MM.1S (cell line): ENCODE results near the gene SORBS2.

Experiments
- DNase-seq: peaks from one replicate; pipeline ENCODE4 v3.0.0-alpha.2; 2015
- H2AFZ ChIP-seq: fragments of 300-600 bp; sonication (generic); 2 replicates; pipeline ENCODE4 v1.6.0; 2016; ENCODE audit warnings: antibody characterized with exemption, low read length
- H3F3A ChIP-seq: fragments of 300-600 bp; sonication (generic); 2 replicates; pipeline ENCODE4 v1.6.1; 2016; ENCODE audit warnings: mild to moderate bottlenecking, antibody characterized with exemption, low read length, moderate library complexity, mixed read lengths; ENCODE audit not compliant: insufficient read depth
- H3K27ac ChIP-seq: fragments of 300-600 bp; sonication (generic); 2 replicates; pipeline ENCODE4 v1.5.1; 2016; ENCODE audit warnings: mild to moderate bottlenecking, low read length
- H3K27me3 ChIP-seq: fragments of 300-600 bp; sonication (generic); replicated peaks from 2 replicates; pipeline ENCODE4 v1.6.0; 2016; ENCODE audit warnings: low read length; ENCODE audit not compliant: insufficient read depth
- H3K36me3 ChIP-seq: fragments of 300-600 bp; sonication (generic); replicated peaks from 2 replicates; pipeline ENCODE4 v1.6.1; 2016; ENCODE audit warnings: mild to moderate bottlenecking, low read length, mixed read lengths; ENCODE audit not compliant: insufficient read depth
- H3K4me1 ChIP-seq: fragments of 300-600 bp; sonication (generic); 2 replicates; pipeline ENCODE4 v1.6.1; 2016; ENCODE audit warnings: low read length, mixed read lengths
- H3K4me2 ChIP-seq: fragments of 300-600 bp; sonication (generic); 2 replicates; pipeline ENCODE4 v1.6.0; 2016; ENCODE audit warnings: low read depth, low read length
- H3K4me3 ChIP-seq: fragments of 300-600 bp; sonication (generic); 2 replicates; pipeline ENCODE4 v1.5.1; 2016; ENCODE audit warnings: low read length, mixed read lengths
- H3K79me2 ChIP-seq: fragments of 300-600 bp; sonication (generic); 2 replicates; pipeline ENCODE4 v1.6.1; 2016; ENCODE audit warnings: mixed run types, low read length, mixed read lengths
- H3K9ac ChIP-seq: fragments of 300-600 bp; sonication (generic); 2 replicates; pipeline ENCODE4 v1.6.1; 2016; ENCODE audit warnings: low read length, mixed read lengths
- H3K9me2 ChIP-seq: fragments of 300-600 bp; sonication (generic); replicated peaks from 2 replicates; pipeline ENCODE4 v1.6.1; 2016; ENCODE audit warnings: mild to moderate bottlenecking, low read length, mixed read lengths; ENCODE audit not compliant: insufficient read depth
- H3K9me3 ChIP-seq: fragments of 300-600 bp; sonication (generic); replicated peaks from 2 replicates; pipeline ENCODE4 v1.6.1; 2016; ENCODE audit warnings: mild to moderate bottlenecking, low read length, mixed read lengths; ENCODE audit not compliant: insufficient read depth
- H4K20me1 ChIP-seq: fragments of 300-600 bp; sonication (generic); 2 replicates; pipeline ENCODE4 v1.6.1; 2016; ENCODE audit warnings: mild to moderate bottlenecking, low read length, moderate library complexity, mixed read lengths; ENCODE audit not compliant: insufficient read depth
- EZH2 ChIP-seq: fragments of 300-600 bp; sonication (generic); optimal IDR thresholded peaks from 2 replicates; pipeline ENCODE3; 2017; ENCODE audit warnings: low read depth, mild to moderate bottlenecking, antibody characterized with exemption, low read length, mixed read lengths
- EZH2phosphoT487 ChIP-seq: fragments of 300-600 bp; sonication (generic); IDR thresholded peaks from 2 replicates; pipeline ENCODE4 v1.6.1; 2018; ENCODE audit warnings: antibody characterized with exemption, low read length
- TF ChIP-seq, protein P1 (sequence below): fragments of 300-600 bp; sonication (generic); IDR thresholded peaks from 2 replicates; pipeline ENCODE4 v1.5.1; 2016; ENCODE audit warnings: antibody characterized with exemption, low read length, mixed read lengths

SORBS2 gene

DNA sequence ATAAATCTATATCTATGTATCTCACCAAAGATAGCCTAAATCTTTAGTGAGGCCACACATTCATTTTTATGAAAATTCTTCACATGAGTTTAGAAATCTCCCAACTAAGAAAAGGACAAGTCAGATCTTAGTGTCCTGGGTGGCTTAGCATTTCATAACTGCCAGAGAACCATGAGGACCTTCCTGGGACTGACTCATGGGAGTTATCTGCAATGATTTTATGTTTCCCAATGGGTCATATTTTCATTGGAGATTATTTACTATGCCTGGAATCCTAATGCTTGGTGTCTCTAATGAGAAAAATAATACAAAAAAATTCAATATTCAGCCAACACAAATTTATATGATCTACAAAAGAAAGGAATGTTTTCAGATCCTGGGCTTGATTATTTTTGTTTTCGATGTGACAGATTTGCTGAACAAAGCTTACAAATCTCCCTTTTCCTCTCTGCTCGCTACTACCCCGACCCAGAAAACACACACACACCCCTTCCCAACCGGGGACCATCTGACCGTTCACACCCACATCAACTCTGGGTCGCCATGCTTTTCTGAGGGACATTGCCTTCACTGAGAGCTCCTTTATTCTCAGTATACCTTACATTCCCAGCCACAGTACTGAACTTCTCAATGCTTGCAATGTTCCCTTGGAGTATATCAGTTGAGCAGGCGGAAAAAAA, 40.1 kb downstream of the SORBS2 start:
- no peak overlapping the region for H2AFZ ChIP-seq
- H3K27ac ChIP-seq = no peak overlapping the region
- TF ChIP-seq EZH2phosphoT487 (no peak), EZH2 (no peak)
- TF ChIP-seq, protein P1, sequence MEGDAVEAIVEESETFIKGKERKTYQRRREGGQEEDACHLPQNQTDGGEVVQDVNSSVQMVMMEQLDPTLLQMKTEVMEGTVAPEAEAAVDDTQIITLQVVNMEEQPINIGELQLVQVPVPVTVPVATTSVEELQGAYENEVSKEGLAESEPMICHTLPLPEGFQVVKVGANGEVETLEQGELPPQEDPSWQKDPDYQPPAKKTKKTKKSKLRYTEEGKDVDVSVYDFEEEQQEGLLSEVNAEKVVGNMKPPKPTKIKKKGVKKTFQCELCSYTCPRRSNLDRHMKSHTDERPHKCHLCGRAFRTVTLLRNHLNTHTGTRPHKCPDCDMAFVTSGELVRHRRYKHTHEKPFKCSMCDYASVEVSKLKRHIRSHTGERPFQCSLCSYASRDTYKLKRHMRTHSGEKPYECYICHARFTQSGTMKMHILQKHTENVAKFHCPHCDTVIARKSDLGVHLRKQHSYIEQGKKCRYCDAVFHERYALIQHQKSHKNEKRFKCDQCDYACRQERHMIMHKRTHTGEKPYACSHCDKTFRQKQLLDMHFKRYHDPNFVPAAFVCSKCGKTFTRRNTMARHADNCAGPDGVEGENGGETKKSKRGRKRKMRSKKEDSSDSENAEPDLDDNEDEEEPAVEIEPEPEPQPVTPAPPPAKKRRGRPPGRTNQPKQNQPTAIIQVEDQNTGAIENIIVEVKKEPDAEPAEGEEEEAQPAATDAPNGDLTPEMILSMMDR = no peak
- H3F3A ChIP-seq = peaks cover 11% of the 10 kb centered on the region
- DNase-seq = no peak
- no peaks in the 10 kb centered on the region for H3K36me3 ChIP-seq
- H4K20me1 ChIP-seq = 0 out of 2 replicates have a peak, but pooled peaks cover 3% of the 10 kb centered on the region
- peaks cover 44% of the 10 kb centered on the region for H3K27me3 ChIP-seq
- H3K4me3 ChIP-seq = no peak overlapping the region
- no peaks in the 10 kb centered on the region for H3K79me2 ChIP-seq
- no peaks in the 10 kb centered on the region for H3K9me2 ChIP-seq
- no peaks in the 10 kb centered on the region for H3K9me3 ChIP-seq
- H3K4me1 ChIP-seq = peaks cover 11% of the 10 kb centered on the region
- peak overlapping the region; percentile 42; the same call in 1 of the 2 replicates for H3K4me2 ChIP-seq
- no peak overlapping the region for H3K9ac ChIP-seq

DNA sequence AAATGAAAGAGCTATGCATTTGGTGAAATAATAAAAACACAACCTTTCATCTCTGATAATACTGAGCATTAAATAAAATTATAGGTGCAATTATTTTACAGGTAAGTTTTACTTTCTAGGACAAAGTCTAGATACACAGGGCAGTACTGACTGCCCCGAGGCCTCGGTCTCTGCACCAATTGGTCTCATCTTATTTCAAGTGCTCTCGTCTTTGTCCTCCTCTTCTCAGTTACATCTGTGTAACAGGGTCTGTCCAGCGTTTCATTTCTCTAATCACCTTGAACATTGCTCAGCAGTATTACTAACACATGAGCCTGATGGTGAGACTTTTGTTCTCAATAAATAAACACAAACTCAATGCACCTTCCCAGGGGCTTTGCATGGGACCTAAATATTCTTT, 44.5 kb downstream of the SORBS2 start:
- no peak for DNase-seq
- Histone ChIP-seq H3K27ac (no peak overlapping the region), H3K79me2 (no peaks in the 10 kb centered on the region), H3F3A (peaks cover 6% of the 10 kb centered on the region), H4K20me1 (no peaks in the 10 kb centered on the region), H3K27me3 (peaks cover 12% of the 10 kb centered on the region), H3K4me1 (peaks cover 6% of the 10 kb centered on the region), H3K36me3 (no peaks in the 10 kb centered on the region), H2AFZ (no peak overlapping the region), H3K9ac (no peak overlapping the region), H3K4me2 (no peak overlapping the region), H3K9me3 (no peaks in the 10 kb centered on the region), H3K4me3 (no peak overlapping the region), H3K9me2 (no peaks in the 10 kb centered on the region)
- TF ChIP-seq EZH2 = no peak
- TF ChIP-seq, protein P1 = no peak
- TF ChIP-seq EZH2phosphoT487 = no peak

DNA sequence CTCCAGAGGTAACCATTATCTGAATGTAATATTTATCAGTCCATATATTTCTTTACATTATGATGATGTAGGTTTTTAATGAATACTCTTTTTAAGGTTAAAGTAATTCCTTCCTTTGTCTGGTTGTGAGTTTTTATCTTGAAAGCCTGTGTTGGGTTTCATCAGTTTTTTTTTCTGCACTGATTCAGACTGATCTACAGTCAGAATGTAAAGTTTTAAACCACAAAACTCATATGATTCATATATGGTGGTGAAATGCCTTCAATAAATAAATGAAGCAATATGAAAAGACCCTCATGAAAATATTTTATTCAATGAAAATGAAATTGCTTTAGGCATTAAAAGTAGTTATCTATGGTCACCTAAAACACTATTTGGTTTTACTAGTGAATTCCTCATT, 47.1 kb downstream of the SORBS2 start:
- H3K36me3 ChIP-seq = no peaks in the 10 kb centered on the region
- H3K79me2 ChIP-seq = no peaks in the 10 kb centered on the region
- H3K4me1 ChIP-seq = no peaks in the 10 kb centered on the region
- TF ChIP-seq EZH2phosphoT487 (no peak), EZH2 (no peak)
- TF ChIP-seq, protein P1 = no peak
- no peak overlapping the region for H3K4me3 ChIP-seq
- H4K20me1 ChIP-seq = no peaks in the 10 kb centered on the region
- no peaks in the 10 kb centered on the region for H3F3A ChIP-seq
- no peaks in the 10 kb centered on the region for H3K9me2 ChIP-seq
- H3K4me2 ChIP-seq = no peak overlapping the region
- H3K27ac ChIP-seq = no peak overlapping the region
- no peaks in the 10 kb centered on the region for H3K27me3 ChIP-seq
- DNase-seq = no peak
- H2AFZ ChIP-seq = no peak overlapping the region
- H3K9ac ChIP-seq = no peak overlapping the region
- H3K9me3 ChIP-seq = no peaks in the 10 kb centered on the region
